ENCODE data around the gene FANCC.

Gene FANCC

DNA sequence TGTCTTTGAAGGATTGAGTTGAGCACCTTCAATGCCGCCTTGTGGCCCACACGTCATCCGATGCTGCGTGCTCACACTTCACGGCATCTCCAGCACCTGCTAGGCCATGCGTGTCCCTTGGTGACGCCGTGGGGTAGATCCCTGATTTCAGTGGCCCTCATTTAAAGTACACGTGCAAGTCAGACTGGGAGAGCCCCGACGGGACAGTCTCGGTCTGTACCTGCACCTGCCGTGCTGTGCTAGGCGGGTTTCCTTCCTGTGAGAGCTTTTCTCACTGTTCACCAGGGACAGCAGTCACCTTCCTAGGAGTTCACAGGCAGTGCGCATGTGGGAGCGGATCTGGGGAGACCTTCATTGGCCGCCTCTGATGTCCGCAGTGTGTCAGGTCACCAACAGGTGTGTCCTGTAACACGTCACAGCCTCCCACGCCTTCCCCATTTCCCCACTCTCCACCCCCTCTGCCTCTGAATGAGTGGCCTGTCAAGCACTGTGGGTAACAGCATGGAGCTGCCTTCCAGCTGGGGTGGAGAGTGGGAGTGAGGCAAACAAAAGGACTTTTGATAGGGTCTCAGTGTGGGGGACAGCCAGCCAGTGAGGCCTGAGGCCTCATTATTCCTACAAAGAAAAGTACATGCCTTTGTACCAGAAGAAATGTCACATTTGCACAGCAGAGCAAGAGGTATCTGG lies 236.4 kb downstream of the FANCC start:
- no peak for DNase-seq

DNA sequence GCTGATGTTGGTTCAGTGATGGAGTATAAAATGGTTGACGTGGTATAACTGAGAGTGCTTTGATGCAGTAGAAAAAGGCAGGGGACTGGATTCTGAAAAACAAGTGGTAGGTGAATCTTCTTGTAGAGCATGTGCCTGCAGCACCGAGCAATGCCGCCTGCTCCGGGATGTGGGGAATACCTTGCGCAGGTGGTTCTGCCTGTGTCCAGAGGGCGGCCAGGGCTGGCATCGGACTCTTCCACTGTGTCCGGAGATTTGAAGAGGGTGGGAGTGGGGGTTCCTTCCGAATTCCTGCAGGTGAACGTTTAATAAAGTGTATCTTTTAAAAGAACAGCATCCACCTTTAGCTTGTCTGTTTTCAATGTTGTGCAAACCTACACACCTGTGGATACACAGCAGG lies 238.0 kb downstream of the FANCC start:
- no peak for DNase-seq

DNA sequence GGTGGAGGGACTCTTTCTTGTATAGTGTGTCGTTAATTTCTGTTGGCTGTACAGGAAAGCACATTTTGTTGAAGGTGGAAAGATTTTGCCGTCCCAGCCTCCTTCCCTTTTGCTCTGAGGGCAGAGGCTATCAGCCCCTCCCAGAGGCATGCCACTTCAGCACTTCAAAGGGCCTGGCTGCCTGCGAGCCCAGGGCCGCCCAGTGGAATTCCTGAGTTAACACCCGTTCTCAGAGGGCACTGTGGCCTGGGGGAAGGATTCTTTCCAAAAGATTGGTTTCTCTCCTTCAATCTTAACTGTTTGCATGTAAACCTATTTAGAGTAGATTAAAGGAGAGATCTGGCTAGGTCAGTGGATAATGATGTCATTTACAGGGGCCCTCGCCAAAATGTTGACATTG lies 238.6 kb downstream of the FANCC start:
- DNase-seq: no peak

- no peak for DNase-seq
These were observed 239.0 kb downstream of the FANCC start for GRCh38 chr9:95078511-95078910.

DNA sequence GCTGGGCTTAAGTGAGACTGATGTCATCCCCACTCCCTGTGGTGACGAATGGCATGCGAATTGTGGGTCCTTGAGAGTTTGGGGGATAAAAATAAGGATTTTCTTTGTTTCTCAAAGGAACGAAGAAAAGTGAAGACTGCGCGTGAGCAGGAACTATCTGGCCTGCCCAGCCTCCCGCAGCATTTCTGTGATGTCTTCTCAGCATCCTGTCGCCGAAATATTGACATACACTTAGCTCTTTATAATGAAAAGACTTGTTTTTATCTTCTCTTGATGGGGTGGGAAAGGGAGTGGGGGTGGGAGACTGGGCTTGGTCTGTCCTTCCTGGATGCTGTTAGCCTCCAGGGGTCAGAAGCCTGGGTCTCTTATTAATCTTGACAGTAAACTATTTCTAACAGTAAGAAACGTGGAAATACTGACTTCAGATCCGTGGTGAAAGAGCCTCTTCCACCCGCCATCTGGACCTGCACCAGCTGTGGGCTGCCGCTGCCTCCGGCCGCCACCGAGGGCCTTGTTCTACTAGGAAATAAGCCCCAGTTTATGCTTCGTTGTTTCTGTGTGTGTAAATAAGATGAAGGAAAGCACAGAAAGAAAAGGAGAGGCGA lies 239.6 kb downstream of the FANCC start:
- no peak for DNase-seq

GRCh38 chr9:95077053-95077765 lies 240.3 kb downstream of the FANCC start:
- DNase-seq: no peak

- no peak for DNase-seq
These were observed 240.8 kb downstream of the FANCC start for GRCh38 chr9:95076696-95077052.

- no peak for DNase-seq
These were observed 241.8 kb downstream of the FANCC start for GRCh38 chr9:95075700-95076099.

DNA sequence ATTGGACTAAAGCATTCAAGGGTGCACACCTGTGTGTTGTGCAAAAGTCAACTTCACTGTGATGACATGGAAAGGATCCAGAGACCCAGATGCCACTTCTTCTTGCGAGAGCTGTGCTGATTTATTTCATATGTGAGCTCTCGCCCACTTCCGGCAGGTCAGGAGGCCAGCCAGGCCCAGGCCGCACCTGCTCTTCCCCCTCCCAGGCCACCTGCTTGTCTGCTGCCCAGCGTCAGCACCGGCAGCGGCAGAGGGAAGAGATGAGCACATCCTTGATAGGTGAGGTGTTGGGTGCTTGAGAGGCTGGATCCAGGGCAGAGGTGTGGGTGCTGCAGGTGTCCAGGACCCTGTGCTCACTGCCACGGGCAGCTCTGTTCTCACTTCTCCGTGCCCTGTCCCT lies 242.9 kb downstream of the FANCC start:
- DNase-seq: no peak

GRCh38 chr9:95073918-95074317 lies 243.6 kb downstream of the FANCC start:
- DNase-seq: no peak

DNA sequence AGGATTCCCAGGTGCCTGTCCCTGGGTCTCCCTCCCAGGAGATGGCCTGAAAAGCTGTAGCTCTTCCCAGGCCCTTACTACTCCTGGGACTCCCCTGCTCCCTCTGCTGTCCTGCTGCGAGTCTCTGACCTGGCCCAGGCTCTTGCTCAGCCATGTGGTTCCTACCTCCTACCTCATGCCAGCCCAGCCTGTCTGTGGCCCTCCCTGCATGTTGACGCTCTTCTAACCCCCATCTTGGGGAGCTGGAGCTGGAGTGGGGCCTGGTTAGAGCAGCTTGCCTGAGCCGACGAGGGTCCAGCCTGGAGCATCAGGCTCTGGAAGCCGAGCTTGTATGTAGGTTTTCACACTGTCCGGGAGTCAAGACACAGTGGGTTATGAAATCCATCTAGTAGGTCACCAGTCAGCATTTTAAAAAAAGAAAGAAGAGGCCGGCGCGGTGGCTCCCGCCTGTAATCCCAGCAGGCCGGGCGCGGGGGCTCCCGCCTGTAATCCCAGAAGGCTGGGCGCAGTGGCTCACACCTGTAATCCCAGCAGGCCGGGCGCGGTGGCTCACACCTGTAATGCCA lies 244.4 kb downstream of the FANCC start:
- no peak for DNase-seq

DNA sequence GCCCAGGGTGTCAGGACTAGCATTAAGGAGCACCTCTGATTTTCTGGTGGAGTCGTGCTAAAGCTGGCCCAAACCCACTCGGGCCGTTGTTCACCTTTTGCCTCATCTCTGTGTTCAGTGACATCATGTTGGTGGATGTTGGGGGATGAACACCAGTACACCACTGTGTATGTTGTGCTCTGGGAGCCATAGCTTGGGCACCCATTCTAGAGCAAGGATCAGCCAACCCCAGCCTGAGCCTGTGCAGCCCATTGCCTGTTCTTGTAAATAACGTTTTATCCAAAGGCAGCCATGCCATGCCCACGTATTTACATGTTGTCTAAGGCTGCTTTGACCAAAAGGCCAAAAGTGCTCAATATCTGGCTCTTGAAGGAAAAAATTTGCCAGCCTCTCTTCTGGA lies 245.6 kb downstream of the FANCC start:
- DNase-seq: no peak

GRCh38 chr9:95071450-95071849 lies 246.1 kb downstream of the FANCC start:
- DNase-seq: no peak

DNA sequence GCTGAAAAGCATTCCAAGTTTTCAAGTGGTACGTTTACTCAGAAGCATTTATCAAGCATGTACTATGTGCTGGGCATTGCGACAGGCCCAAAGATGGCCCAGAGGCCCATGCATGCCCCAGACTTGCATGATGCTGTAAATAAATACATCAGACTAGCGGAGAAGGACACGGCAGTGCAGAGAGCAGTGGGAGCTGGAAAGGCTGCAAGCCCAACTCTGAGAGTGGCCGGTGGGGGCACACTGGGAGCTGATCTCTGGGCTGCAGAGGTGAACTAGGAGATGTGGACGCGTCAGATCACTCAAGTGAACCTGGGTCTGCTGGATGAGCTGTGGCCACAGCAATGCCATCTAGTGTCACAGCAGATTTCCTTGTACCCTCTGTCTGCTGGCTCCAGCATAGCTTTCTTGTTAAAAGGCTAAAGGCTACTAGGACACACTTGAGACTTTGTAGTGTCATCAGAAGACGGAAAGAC lies 246.9 kb downstream of the FANCC start:
- DNase-seq: no peak

DNA sequence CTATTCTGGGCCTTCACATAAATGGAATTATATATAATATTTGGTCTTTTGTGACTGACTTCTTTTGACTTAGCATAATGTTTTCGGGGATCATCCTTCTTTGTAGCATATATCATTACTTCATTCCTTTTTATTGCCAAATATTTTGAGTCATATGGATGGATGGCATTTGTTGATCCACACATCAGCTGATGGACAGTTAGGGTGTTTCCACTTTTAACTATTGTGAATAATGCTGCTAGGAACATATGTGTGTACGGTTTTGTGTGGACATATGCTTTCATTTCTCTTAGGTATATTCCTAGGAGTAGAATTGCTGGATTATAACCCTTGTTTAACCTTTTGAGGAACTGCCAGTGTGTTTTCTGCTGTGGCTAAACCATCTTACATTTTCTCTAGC lies 249.6 kb downstream of the FANCC start:
- DNase-seq: no peak

GRCh38 chr9:95067057-95067456 lies 250.5 kb downstream of the FANCC start:
- DNase-seq: no peak

GRCh38 chr9:95065224-95065623 lies 252.3 kb downstream of the FANCC start:
- no peak for DNase-seq

- DNase-seq: no peak
These were observed 254.2 kb downstream of the FANCC start for GRCh38 chr9:95063300-95063699.

DNA sequence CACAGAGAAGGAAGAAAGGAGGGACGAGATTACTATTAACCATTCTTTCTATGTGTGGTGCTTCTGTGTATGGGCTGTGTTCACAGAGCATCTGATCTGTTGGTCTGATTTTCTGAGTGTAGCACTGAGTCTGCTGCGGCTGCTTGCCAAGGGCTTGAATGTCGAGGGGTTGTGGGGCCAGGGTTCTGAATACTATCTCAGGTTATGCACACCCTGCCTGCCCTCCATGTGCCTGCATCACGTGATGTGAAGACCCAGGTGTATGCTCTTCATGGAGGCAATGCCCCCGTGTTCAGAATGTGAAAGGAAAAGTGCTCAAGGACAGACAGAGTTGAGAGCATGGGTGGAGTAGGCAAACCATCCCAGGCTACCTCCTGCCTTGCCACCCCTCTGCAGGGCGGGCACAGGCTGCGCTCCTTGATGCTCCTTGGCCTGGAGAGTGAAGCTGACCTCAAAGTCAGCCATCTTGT lies 254.9 kb downstream of the FANCC start:
- no peak for DNase-seq

- DNase-seq: no peak
These were observed 255.5 kb downstream of the FANCC start for GRCh38 chr9:95061916-95062595.

- DNase-seq: no peak
These were observed 256.6 kb downstream of the FANCC start for GRCh38 chr9:95060916-95061315.

DNA sequence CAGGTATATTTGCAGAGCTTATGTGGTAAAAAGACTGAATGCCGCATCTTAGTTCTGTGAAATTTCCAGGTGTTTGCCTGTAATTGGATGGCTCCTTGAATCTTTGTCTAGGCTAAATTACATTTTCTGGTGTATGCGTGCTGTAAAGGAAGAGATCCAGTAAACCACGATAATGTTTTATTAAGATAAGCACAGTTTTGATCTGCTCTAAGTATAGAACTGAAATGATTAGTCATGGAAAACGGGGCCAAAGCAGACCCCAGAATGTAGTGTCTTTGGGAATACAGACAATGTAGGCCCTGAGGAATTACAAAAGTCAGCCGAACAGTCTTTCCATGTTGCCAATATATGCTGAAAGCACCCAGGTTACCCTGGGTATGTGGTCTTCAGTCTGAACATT lies 257.3 kb downstream of the FANCC start:
- DNase-seq: no peak

DNA sequence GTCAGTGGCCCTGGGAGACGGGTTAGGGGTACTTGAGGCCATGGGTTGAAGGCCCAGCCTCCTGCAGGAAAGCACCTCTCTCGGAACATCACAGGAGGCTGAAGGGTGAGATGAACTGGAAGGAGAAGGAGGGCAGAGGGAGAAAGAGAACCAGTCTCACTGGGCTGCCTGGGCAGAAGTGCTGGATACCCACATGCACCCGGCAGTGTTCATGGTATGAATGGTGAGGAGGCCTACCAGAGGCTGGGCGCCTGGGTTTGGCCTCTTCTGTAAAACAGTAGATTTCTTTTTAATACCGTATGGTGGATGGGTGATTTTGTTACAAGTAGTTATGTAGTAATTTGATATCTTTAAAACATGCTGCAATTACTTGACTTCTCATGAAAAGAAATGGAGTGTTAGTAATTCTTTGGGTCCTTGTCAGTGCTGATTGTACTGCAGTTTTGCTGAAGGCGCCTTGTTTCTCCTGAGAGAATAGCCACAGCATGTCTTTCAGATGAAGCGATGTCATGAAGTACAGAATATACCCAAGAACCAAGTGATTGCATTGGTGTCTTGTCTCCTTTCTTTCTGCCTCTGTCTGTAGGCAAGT lies 258.6 kb downstream of the FANCC start:
- DNase-seq: no peak

Measured in EL (cell line).